ENCODE results near the gene KRTAP1-5. TPM values are rescaled to one million over a fixed set of nuclear protein-coding genes. Genes with fewer than 3 reads are reported as not detected.

Gene KRTAP1-5
- total and polyA plus RNA-seq, 2 donors, result 0.05 TPM; not detected in 1

DNA sequence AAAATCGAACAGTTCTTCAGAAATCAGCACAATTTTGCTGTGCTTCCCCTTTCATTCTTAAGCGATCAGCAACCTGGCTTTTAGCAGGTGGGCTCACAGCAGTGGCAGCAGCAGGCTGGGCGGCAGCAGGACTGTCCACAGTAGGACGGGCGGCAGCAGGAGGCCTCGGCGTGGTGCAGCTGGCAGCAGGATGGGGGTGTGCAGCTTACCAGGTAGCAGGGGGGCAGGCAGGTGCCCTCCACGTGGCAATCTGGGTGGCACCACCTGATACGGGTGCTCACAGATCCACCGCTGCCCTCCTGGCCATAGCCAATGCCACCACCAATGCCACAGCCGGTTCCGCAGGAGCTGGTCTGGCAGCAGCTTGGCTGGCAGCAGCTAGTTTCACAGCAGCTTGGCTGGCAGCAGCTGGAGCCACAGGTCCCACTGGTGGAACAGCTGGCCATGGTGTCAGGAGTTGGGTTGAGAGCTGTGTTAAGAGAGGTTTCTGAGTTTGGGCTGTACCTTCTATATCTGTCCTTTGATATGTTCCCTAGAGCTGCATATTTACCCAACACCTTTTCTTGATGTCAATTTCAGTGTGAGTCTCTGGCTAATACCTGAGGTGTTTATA, 2.7 kb upstream of the KRTAP1-5 start, which contains the start of gene KRTAP1-4:
Gene KRTAP1-4 (minus strand): TSS at position 563 of the 613 bp plus-strand sequence. CDS start 117 bp downstream, at position 446.
- H3K4me1 ChIP-seq (ENCODE audit: control insufficient read depth in 2 of 2, insufficient read depth in 2 of 2, low read length in 2 of 2), result no peaks in the 10 kb centered on the region
- no peak within 1 kb of the TSS for H3K27ac ChIP-seq (ENCODE audit: low read depth in 1 of 2, low read length in 1 of 2)
- DNase-seq (ENCODE audit: low read depth in 6 of 9, low spot score in 9 of 9), result no peak
- no peaks in the 10 kb centered on the region for H3K27me3 ChIP-seq (ENCODE audit: control insufficient read depth in 2 of 2, insufficient read depth in 1 of 2, low read length in 1 of 2)
- 94% methylated on average over 12 of the region's 12 CpGs for WGBS
- H3K9me3 ChIP-seq (ENCODE audit: control insufficient read depth in 2 of 2, insufficient read depth in 1 of 2, low read length in 1 of 2), result no peaks in the 10 kb centered on the region
- no peaks in the 10 kb centered on the region for H3K36me3 ChIP-seq (ENCODE audit: control insufficient read depth in 2 of 2, insufficient read depth in 2 of 2, low read length in 1 of 2)
- H3K4me3 ChIP-seq (ENCODE audit: low read length in 2 of 2), result no peak within 1 kb of the TSS

DNA sequence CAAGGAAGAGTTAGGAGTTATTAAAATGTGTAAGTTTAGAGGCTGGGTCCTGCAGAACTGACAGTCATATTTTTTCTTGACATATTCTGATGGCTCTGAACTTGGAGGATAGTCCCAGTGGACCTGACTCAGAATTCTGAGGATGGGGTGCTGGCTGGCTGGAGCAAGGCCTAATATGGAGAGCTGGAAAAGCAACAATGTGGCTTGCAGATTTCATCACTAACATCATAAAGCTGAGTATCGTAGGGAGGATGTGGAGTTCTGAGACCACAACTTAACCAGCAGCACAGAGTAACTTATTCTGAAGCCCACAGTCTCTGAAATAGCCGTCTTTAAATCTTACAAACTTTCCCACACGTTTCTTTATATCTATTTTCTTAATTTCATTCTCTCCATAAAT, 2.3 kb downstream of the KRTAP1-5 start:
- no peak overlapping the region for H3K4me3 ChIP-seq (ENCODE audit: low read length in 2 of 2)
- no peaks in the 10 kb centered on the region for H3K9me3 ChIP-seq (ENCODE audit: control insufficient read depth in 2 of 2, insufficient read depth in 1 of 2, low read length in 1 of 2)
- 93% methylated on average over 3 of the region's 3 CpGs for WGBS
- DNase-seq (ENCODE audit: low read depth in 6 of 9, low spot score in 9 of 9), result no peak
- no peaks in the 10 kb centered on the region for H3K27me3 ChIP-seq (ENCODE audit: control insufficient read depth in 2 of 2, insufficient read depth in 1 of 2, low read length in 1 of 2)
- H3K36me3 ChIP-seq (ENCODE audit: control insufficient read depth in 2 of 2, insufficient read depth in 2 of 2, low read length in 1 of 2), result no peaks in the 10 kb centered on the region
- H3K4me1 ChIP-seq (ENCODE audit: control insufficient read depth in 2 of 2, insufficient read depth in 2 of 2, low read length in 2 of 2), result no peaks in the 10 kb centered on the region
- H3K27ac ChIP-seq (ENCODE audit: low read depth in 1 of 2, low read length in 1 of 2), result no peak overlapping the region

DNA sequence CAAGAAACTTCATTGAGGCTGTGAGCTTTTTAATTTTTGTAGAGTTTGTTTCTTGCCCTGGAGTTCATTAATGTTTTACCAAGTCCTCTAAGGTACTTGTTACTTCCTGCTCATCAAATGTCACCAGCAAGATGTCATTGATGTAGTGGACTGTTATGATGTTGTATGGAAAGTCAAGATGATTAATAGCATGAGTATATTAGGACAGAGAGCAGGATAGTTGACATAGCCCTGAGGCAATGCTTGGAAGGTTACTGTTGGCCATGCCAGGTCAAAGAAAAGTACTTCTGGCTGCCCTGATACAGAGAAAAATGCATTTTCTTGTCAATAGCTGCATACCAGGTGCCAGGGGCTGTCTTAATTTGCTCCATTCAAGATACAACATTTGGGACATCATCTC, 6.7 kb downstream of the KRTAP1-5 start:
- Histone ChIP-seq H3K27ac (ENCODE audit: low read depth in 1 of 2, low read length in 1 of 2) (no peak overlapping the region), H3K4me3 (ENCODE audit: low read length in 2 of 2) (no peak overlapping the region), H3K27me3 (ENCODE audit: control insufficient read depth in 2 of 2, insufficient read depth in 1 of 2, low read length in 1 of 2) (no peaks in the 10 kb centered on the region), H3K36me3 (ENCODE audit: control insufficient read depth in 2 of 2, insufficient read depth in 2 of 2, low read length in 1 of 2) (no peaks in the 10 kb centered on the region), H3K9me3 (ENCODE audit: control insufficient read depth in 2 of 2, insufficient read depth in 1 of 2, low read length in 1 of 2) (no peaks in the 10 kb centered on the region), H3K4me1 (ENCODE audit: control insufficient read depth in 2 of 2, insufficient read depth in 2 of 2, low read length in 2 of 2) (no peaks in the 10 kb centered on the region)
- no peak for DNase-seq (ENCODE audit: low read depth in 6 of 9, low spot score in 9 of 9)

DNA sequence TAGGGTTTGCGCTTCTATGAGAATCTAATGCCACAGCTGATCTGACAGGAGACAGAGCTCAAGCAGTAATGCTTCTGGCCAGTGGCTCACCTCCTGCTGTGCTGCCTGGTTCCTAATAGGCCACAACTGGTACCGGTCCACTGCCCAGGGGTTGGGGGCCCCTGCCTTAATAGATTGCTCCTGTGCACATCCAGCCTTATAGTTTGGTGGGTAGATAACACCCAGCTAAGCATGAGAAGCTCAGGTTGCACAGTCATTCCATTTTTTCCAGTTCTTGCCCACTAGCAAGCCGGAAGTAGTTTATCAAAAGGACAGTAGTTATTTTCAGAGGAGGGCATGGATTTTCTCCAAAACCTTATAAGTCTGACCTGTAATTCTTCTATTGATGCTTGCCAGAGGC, 7.6 kb downstream of the KRTAP1-5 start:
- no peaks in the 10 kb centered on the region for H3K4me1 ChIP-seq (ENCODE audit: control insufficient read depth in 2 of 2, insufficient read depth in 2 of 2, low read length in 2 of 2)
- no peak overlapping the region for H3K4me3 ChIP-seq (ENCODE audit: low read length in 2 of 2)
- no peak for DNase-seq (ENCODE audit: low read depth in 6 of 9, low spot score in 9 of 9)
- H3K27me3 ChIP-seq (ENCODE audit: control insufficient read depth in 2 of 2, insufficient read depth in 1 of 2, low read length in 1 of 2), result no peaks in the 10 kb centered on the region
- H3K36me3 ChIP-seq (ENCODE audit: control insufficient read depth in 2 of 2, insufficient read depth in 2 of 2, low read length in 1 of 2), result no peaks in the 10 kb centered on the region
- no peak overlapping the region for H3K27ac ChIP-seq (ENCODE audit: low read depth in 1 of 2, low read length in 1 of 2)
- H3K9me3 ChIP-seq (ENCODE audit: control insufficient read depth in 2 of 2, insufficient read depth in 1 of 2, low read length in 1 of 2), result no peaks in the 10 kb centered on the region
- WGBS, result 99% methylated on average over 3 of the region's 3 CpGs

- Histone ChIP-seq H3K4me1 (ENCODE audit: control insufficient read depth in 2 of 2, insufficient read depth in 2 of 2, low read length in 2 of 2) (no peaks in the 10 kb centered on the region), H3K36me3 (ENCODE audit: control insufficient read depth in 2 of 2, insufficient read depth in 2 of 2, low read length in 1 of 2) (no peaks in the 10 kb centered on the region), H3K27me3 (ENCODE audit: control insufficient read depth in 2 of 2, insufficient read depth in 1 of 2, low read length in 1 of 2) (no peaks in the 10 kb centered on the region), H3K27ac (ENCODE audit: low read depth in 1 of 2, low read length in 1 of 2) (no peak overlapping the region), H3K9me3 (ENCODE audit: control insufficient read depth in 2 of 2, insufficient read depth in 1 of 2, low read length in 1 of 2) (no peaks in the 10 kb centered on the region), H3K4me3 (ENCODE audit: low read length in 2 of 2) (no peak overlapping the region)
- WGBS, result 36% methylated on average over 3 of the region's 3 CpGs
- no peak for DNase-seq (ENCODE audit: low read depth in 6 of 9, low spot score in 9 of 9)
Observed at GRCh38 chr17:41018541-41018940, 8.5 kb downstream of the KRTAP1-5 start.

GRCh38 chr17:41016578-41017215, 10.3 kb downstream of the KRTAP1-5 start:
- H3K27me3 ChIP-seq (ENCODE audit: control insufficient read depth in 2 of 2, insufficient read depth in 1 of 2, low read length in 1 of 2), result no peaks in the 10 kb centered on the region
- H3K9me3 ChIP-seq (ENCODE audit: control insufficient read depth in 2 of 2, insufficient read depth in 1 of 2, low read length in 1 of 2), result no peaks in the 10 kb centered on the region
- no peak overlapping the region for H3K27ac ChIP-seq (ENCODE audit: low read depth in 1 of 2, low read length in 1 of 2)
- no peaks in the 10 kb centered on the region for H3K4me1 ChIP-seq (ENCODE audit: control insufficient read depth in 2 of 2, insufficient read depth in 2 of 2, low read length in 2 of 2)
- 86% methylated on average over 13 of the region's 13 CpGs for WGBS
- no peak overlapping the region for H3K4me3 ChIP-seq (ENCODE audit: low read length in 2 of 2)
- DNase-seq (ENCODE audit: low read depth in 6 of 9, low spot score in 9 of 9), result no peak
- H3K36me3 ChIP-seq (ENCODE audit: control insufficient read depth in 2 of 2, insufficient read depth in 2 of 2, low read length in 1 of 2), result no peaks in the 10 kb centered on the region

DNA sequence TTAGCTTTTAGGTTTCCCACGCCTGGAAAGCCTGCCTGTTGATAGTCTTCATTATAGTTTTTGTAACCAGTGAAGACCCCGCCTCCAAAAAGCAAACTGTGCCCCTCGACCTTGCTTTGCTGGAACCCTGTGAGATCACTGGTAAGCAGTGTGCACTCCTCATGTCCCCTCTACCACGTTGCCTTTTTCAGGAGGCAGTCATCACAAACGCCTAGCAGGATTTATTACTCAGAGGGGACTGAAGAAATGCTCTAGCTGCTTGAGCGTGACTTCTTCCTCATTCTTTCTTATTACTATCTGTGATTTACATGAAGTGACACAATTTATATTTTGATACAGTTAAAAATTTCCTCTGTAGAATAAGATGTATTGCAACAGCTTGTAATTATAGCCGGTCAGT, 11.6 kb downstream of the KRTAP1-5 start:
- Histone ChIP-seq H3K27me3 (ENCODE audit: control insufficient read depth in 2 of 2, insufficient read depth in 1 of 2, low read length in 1 of 2) (no peaks in the 10 kb centered on the region), H3K36me3 (ENCODE audit: control insufficient read depth in 2 of 2, insufficient read depth in 2 of 2, low read length in 1 of 2) (no peaks in the 10 kb centered on the region), H3K9me3 (ENCODE audit: control insufficient read depth in 2 of 2, insufficient read depth in 1 of 2, low read length in 1 of 2) (no peaks in the 10 kb centered on the region), H3K4me3 (ENCODE audit: low read length in 2 of 2) (no peak overlapping the region), H3K27ac (ENCODE audit: low read depth in 1 of 2, low read length in 1 of 2) (no peak overlapping the region), H3K4me1 (ENCODE audit: control insufficient read depth in 2 of 2, insufficient read depth in 2 of 2, low read length in 2 of 2) (no peaks in the 10 kb centered on the region)
- no peak for DNase-seq (ENCODE audit: low read depth in 6 of 9, low spot score in 9 of 9)
- WGBS, result 82% methylated on average over 7 of the region's 7 CpGs

DNA sequence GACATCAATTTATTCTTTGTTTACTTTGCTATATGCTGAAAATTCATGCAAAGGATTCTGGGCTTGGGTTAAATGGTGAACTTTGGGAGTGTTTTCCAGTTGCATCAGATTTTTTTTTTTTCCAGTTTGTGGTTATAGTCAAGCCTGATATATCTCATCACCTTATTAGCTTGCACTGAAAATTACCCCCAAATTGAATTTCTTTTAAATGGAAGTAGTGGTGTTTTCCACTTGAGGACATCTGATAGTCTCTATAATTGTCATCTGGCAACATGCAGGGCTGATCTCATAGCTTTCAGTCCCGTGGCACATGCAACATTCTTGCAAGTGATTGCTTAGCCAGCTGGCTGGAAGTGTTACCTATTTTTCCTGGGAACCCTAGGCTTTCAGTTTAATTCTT, 13.4 kb downstream of the KRTAP1-5 start:
- no peak overlapping the region for H3K27ac ChIP-seq (ENCODE audit: low read depth in 1 of 2, low read length in 1 of 2)
- H3K27me3 ChIP-seq (ENCODE audit: control insufficient read depth in 2 of 2, insufficient read depth in 1 of 2, low read length in 1 of 2), result peaks cover 0 to 2% of the 10 kb centered on the region in 2 donors
- no peaks in the 10 kb centered on the region for H3K4me1 ChIP-seq (ENCODE audit: control insufficient read depth in 2 of 2, insufficient read depth in 2 of 2, low read length in 2 of 2)
- no peak overlapping the region for H3K4me3 ChIP-seq (ENCODE audit: low read length in 2 of 2)
- H3K9me3 ChIP-seq (ENCODE audit: control insufficient read depth in 2 of 2, insufficient read depth in 1 of 2, low read length in 1 of 2), result no peaks in the 10 kb centered on the region
- 82% methylated on average over 1 of the region's 1 CpG for WGBS
- DNase-seq (ENCODE audit: low read depth in 6 of 9, low spot score in 9 of 9), result peak in 2 of 9 donors; percentile 4 to 10
- H3K36me3 ChIP-seq (ENCODE audit: control insufficient read depth in 2 of 2, insufficient read depth in 2 of 2, low read length in 1 of 2), result no peaks in the 10 kb centered on the region

GRCh38 chr17:41013181-41013580, 13.8 kb downstream of the KRTAP1-5 start:
- DNase-seq (ENCODE audit: low read depth in 6 of 9, low spot score in 9 of 9), result no peak
- H3K27ac ChIP-seq (ENCODE audit: low read depth in 1 of 2, low read length in 1 of 2), result no peak overlapping the region
- H3K9me3 ChIP-seq (ENCODE audit: control insufficient read depth in 2 of 2, insufficient read depth in 1 of 2, low read length in 1 of 2), result no peaks in the 10 kb centered on the region
- H3K4me1 ChIP-seq (ENCODE audit: control insufficient read depth in 2 of 2, insufficient read depth in 2 of 2, low read length in 2 of 2), result no peaks in the 10 kb centered on the region
- no peaks in the 10 kb centered on the region for H3K36me3 ChIP-seq (ENCODE audit: control insufficient read depth in 2 of 2, insufficient read depth in 2 of 2, low read length in 1 of 2)
- 98% methylated on average over 3 of the region's 3 CpGs for WGBS
- peaks cover 0 to 2% of the 10 kb centered on the region in 2 donors for H3K27me3 ChIP-seq (ENCODE audit: control insufficient read depth in 2 of 2, insufficient read depth in 1 of 2, low read length in 1 of 2)
- H3K4me3 ChIP-seq (ENCODE audit: low read length in 2 of 2), result no peak overlapping the region
